Transverse colon (tissue), 4 donors: Measurements from ENCODE around the gene KLF11.

ENCODE experiments used
- POLR2A ChIP-seq: fragments of 450-650 bp; IDR thresholded peaks from one replicate; pipeline ENCODE4 v1.6.1; 2016; ENCODE audit warnings: antibody characterized with exemption, mild to moderate bottlenecking, moderate library complexity
- POLR2AphosphoS5 ChIP-seq, 3 donors: sonication (generic); formaldehyde crosslinking; IDR thresholded peaks; one replicate each; pipeline ENCODE4 v1.6.1; 2016; ENCODE audit warnings: antibody characterized with exemption in 3 of 3
- TF ChIP-seq, protein P1 (sequence below), 5 experiments: fragments of 200-600 bp in 3 of 5; fragments of 450-650 bp in 2 of 5; sonication (generic) in 3 of 5; IDR thresholded peaks; 1 replicate in 2 of 5; 2 replicates in 3 of 5; pipeline ENCODE4 v1.5.1; 2016 to 2017; ENCODE audit warnings: antibody characterized with exemption in 5 of 5, inconsistent platforms in 3 of 5, mild to moderate bottlenecking in 2 of 5, moderate library complexity in 1 of 5

- TF ChIP-seq, protein P1, sequence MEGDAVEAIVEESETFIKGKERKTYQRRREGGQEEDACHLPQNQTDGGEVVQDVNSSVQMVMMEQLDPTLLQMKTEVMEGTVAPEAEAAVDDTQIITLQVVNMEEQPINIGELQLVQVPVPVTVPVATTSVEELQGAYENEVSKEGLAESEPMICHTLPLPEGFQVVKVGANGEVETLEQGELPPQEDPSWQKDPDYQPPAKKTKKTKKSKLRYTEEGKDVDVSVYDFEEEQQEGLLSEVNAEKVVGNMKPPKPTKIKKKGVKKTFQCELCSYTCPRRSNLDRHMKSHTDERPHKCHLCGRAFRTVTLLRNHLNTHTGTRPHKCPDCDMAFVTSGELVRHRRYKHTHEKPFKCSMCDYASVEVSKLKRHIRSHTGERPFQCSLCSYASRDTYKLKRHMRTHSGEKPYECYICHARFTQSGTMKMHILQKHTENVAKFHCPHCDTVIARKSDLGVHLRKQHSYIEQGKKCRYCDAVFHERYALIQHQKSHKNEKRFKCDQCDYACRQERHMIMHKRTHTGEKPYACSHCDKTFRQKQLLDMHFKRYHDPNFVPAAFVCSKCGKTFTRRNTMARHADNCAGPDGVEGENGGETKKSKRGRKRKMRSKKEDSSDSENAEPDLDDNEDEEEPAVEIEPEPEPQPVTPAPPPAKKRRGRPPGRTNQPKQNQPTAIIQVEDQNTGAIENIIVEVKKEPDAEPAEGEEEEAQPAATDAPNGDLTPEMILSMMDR (IDR thresholded peaks at IDR 0.05): no peak
- TF ChIP-seq POLR2A (no peak), POLR2AphosphoS5 (IDR thresholded peaks at IDR 0.05) (no peak)
Measured at GRCh38 chr2:10009271-10009810, 34.0 kb upstream of the KLF11 start.
